MM.1S (cell line): ENCODE results near the gene ANKRD12.

Experiments used
- EZH2phosphoT487 ChIP-seq: fragments of 300-600 bp; sonication (generic); IDR thresholded peaks from 2 replicates; pipeline ENCODE4 v1.6.1; 2018; ENCODE audit warnings: antibody characterized with exemption, low read length
- TF ChIP-seq, protein P1 (sequence below): fragments of 300-600 bp; sonication (generic); IDR thresholded peaks from 2 replicates; pipeline ENCODE4 v1.5.1; 2016; ENCODE audit warnings: antibody characterized with exemption, low read length, mixed read lengths

GRCh38 chr18:9106800-9107584, 29.6 kb upstream of the ANKRD12 start:
- TF ChIP-seq, protein P1, sequence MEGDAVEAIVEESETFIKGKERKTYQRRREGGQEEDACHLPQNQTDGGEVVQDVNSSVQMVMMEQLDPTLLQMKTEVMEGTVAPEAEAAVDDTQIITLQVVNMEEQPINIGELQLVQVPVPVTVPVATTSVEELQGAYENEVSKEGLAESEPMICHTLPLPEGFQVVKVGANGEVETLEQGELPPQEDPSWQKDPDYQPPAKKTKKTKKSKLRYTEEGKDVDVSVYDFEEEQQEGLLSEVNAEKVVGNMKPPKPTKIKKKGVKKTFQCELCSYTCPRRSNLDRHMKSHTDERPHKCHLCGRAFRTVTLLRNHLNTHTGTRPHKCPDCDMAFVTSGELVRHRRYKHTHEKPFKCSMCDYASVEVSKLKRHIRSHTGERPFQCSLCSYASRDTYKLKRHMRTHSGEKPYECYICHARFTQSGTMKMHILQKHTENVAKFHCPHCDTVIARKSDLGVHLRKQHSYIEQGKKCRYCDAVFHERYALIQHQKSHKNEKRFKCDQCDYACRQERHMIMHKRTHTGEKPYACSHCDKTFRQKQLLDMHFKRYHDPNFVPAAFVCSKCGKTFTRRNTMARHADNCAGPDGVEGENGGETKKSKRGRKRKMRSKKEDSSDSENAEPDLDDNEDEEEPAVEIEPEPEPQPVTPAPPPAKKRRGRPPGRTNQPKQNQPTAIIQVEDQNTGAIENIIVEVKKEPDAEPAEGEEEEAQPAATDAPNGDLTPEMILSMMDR: no peak
- no peak for TF ChIP-seq EZH2phosphoT487
